ENCODE measurements around the gene EML5. TPM values are rescaled to one million over a fixed set of nuclear protein-coding genes. Genes with fewer than 3 reads are reported as not detected.

The EML5 gene
- polyA plus RNA-seq, 1 experiment, result 1.2 TPM

DNA sequence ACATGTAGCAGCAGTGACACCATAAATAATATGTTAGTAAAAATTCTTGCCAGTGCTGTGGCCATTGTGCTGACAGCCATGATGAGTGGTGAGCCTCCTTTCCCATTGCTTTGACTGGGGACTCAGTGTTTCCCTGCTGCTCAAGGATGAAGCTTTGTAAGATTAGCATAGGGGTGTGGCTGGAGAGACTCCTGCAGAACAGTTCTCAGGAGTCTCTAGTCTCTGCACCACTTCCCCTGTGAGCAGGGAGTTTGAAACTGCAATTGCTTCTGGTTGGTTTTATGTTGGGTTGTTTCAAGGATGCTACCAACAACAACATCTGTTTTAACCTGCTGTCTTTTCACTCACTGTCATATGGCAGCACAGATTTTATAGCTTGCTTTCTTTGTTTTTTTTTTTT, 188.5 kb downstream of the EML5 start:
- ChIA-PET POLR2A (interaction anchor here (0.8 kb wide), 1 partner anchor 10 kb away, joined by 3 read pairs; no protein-coding TSS in a partner anchor), CTCF (no interaction called here)
- Histone ChIP-seq H3K36me3 (ENCODE audit: control insufficient read depth, insufficient read depth, low read length) (peaks cover 25% of the 10 kb centered on the region), H3K4me3 (ENCODE audit: low read depth, low read length) (no peak overlapping the region), H3K27me3 (ENCODE audit: control insufficient read depth, insufficient read depth, low read length) (no peaks in the 10 kb centered on the region)
- TF ChIP-seq, protein P1, sequence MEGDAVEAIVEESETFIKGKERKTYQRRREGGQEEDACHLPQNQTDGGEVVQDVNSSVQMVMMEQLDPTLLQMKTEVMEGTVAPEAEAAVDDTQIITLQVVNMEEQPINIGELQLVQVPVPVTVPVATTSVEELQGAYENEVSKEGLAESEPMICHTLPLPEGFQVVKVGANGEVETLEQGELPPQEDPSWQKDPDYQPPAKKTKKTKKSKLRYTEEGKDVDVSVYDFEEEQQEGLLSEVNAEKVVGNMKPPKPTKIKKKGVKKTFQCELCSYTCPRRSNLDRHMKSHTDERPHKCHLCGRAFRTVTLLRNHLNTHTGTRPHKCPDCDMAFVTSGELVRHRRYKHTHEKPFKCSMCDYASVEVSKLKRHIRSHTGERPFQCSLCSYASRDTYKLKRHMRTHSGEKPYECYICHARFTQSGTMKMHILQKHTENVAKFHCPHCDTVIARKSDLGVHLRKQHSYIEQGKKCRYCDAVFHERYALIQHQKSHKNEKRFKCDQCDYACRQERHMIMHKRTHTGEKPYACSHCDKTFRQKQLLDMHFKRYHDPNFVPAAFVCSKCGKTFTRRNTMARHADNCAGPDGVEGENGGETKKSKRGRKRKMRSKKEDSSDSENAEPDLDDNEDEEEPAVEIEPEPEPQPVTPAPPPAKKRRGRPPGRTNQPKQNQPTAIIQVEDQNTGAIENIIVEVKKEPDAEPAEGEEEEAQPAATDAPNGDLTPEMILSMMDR (IDR thresholded peaks at IDR 0.05; ENCODE audit: insufficient read depth, low read depth, low read length), result no peak
- DNase-seq (ENCODE audit: low read depth), result no peak

DNA sequence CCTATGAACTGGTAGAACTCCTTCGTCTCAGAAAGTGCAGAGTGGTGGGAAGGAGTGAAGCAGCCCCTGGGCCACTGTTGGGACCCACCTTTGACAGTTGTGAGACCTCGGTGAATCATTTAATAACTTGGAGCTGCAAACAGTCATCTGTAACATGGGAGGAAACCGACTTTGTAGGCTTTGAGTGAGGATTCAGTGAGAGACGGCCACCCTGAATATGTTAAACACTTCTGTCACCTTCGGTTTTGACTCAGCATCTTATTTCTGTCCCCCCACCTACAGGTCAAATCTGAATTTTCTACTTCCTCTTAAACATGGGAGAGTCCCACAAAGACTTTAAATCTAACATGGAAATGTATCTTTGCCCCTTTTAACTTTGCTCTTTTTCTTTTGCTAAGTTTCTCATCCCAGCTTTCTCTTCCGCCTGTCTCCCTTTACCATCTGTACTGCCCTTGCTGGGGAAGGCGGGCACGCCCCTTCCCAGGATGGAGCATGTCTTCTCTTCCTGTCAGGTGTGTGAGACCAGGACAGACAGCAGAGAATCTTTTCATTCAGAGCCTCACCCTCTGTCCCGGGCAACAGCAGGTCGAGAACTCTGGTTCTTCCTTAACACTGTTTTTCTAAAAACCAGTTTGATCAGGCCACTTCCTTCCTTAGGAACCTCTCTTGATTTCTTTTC, 192.9 kb downstream of the EML5 start:
- DNase-seq (ENCODE audit: low read depth), result no peak
- Histone ChIP-seq H3K36me3 (ENCODE audit: control insufficient read depth, insufficient read depth, low read length) (peaks cover 21% of the 10 kb centered on the region), H3K27me3 (ENCODE audit: control insufficient read depth, insufficient read depth, low read length) (no peaks in the 10 kb centered on the region), H3K4me3 (ENCODE audit: low read depth, low read length) (no peak overlapping the region)
- TF ChIP-seq, protein P1 (IDR thresholded peaks at IDR 0.05; ENCODE audit: insufficient read depth, low read depth, low read length), result no peak
- CTCF ChIA-PET, result interaction anchor here (0.7 kb wide), 1 partner anchor 40 kb away, joined by 3 read pairs; no protein-coding TSS in a partner anchor
- POLR2A ChIA-PET, result no interaction called here

DNA sequence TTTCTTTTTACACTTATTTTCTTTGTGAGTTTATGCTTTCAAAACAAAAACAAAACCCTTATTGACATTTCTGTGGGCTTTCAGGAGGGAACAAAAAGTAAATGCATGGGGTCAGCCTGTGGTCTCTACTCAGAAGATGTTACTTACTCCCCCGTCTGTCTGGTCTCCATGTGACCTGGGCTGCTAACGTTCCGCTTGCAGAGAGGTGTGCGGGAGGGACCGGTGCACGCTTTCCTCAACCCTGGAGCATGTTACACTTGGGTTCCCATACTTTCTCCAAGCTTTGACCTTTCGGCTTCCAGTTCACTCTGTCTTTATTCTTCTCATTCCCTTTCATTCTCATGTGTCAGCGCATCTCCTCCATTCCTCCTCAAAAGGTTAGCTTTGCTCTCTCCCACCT, 193.4 kb downstream of the EML5 start:
- Histone ChIP-seq H3K27me3 (ENCODE audit: control insufficient read depth, insufficient read depth, low read length) (no peaks in the 10 kb centered on the region), H3K4me3 (ENCODE audit: low read depth, low read length) (no peak overlapping the region), H3K36me3 (ENCODE audit: control insufficient read depth, insufficient read depth, low read length) (peaks cover 19% of the 10 kb centered on the region)
- ChIA-PET CTCF (interaction anchor here (0.7 kb wide), 1 partner anchor 39 kb away, joined by 3 read pairs; no protein-coding TSS in a partner anchor), POLR2A (no interaction called here)
- DNase-seq (ENCODE audit: low read depth), result no peak
- TF ChIP-seq, protein P1 (IDR thresholded peaks at IDR 0.05; ENCODE audit: insufficient read depth, low read depth, low read length), result no peak

DNA sequence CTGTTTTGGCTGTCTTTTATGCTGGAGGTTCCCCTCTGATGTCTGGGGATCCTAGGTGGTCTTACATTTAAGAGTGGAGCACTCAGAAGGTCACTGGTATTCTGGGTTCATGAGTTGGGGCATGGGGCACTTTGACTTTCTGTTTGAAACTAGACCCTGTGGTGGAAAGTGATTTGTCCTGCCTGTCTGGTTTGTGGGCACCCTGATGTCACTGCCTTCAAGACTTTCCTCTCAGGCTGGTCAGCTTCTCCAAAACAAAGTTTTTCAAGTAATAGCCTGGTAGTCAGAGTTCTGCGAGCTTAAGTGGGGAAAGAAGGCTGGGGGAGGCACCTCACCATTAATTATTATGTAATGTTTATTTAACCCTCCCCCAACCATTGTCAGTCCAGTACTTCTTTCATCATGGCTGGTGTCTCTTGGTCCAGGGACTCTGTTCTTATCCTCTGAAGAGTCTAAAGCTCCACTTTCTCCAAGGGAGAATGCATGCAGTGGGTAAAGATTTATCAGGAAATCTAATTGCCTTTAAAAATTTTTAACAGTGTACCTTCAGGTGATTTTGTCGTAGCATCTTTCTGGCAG, 194.6 kb downstream of the EML5 start:
- H3K36me3 ChIP-seq (ENCODE audit: control insufficient read depth, insufficient read depth, low read length), result peaks cover 16% of the 10 kb centered on the region
- no peaks in the 10 kb centered on the region for H3K27me3 ChIP-seq (ENCODE audit: control insufficient read depth, insufficient read depth, low read length)
- no peak for DNase-seq (ENCODE audit: low read depth)
- TF ChIP-seq, protein P1 (IDR thresholded peaks at IDR 0.05; ENCODE audit: insufficient read depth, low read depth, low read length), result no peak
- no peak overlapping the region for H3K4me3 ChIP-seq (ENCODE audit: low read depth, low read length)
- ChIA-PET POLR2A (no interaction called here), CTCF (no interaction called here)

DNA sequence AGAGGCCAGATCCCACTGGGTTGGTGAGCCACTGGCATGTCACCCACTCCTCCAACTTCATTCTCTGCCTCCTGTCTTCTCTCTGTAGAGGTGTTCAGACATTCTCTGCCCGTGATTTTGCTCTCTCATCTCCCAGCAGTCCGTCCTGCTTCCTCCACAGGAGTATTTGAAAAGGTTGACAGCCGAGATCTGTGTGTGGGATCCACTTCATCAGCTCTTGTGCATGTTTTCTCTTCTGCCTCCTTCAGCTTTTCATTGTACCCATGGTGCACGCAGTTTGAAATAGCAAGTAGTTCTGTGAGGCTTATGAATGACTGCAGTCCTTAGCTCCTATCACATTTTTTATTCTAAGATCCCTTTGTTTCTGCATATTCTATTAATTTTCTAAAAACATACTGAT, 195.2 kb downstream of the EML5 start:
- no peaks in the 10 kb centered on the region for H3K27me3 ChIP-seq (ENCODE audit: control insufficient read depth, insufficient read depth, low read length)
- ChIA-PET CTCF (no interaction called here), POLR2A (no interaction called here)
- DNase-seq (ENCODE audit: low read depth), result no peak
- TF ChIP-seq, protein P1 (IDR thresholded peaks at IDR 0.05; ENCODE audit: insufficient read depth, low read depth, low read length), result no peak
- peaks cover 14% of the 10 kb centered on the region for H3K36me3 ChIP-seq (ENCODE audit: control insufficient read depth, insufficient read depth, low read length)
- H3K4me3 ChIP-seq (ENCODE audit: low read depth, low read length), result no peak overlapping the region

All from BJ (cell line).